Adipocyte (in vitro differentiated cells): Measurements from ENCODE around the gene MBOAT2.
"Not testable (repeated sequence)": the region's sequence is repeated elsewhere in the genome, so short reads cannot be mapped to it uniquely, and the experiment has no call there.

Experiments used
- DNase-seq: peaks from one replicate; pipeline ENCODE4 v3.0.0-alpha.2; 2015; ENCODE audit warnings: low read depth
- H3K27me3 ChIP-seq: replicated peaks from 2 replicates; pipeline ENCODE4 v1.7.0; 2013; ENCODE audit warnings: mild to moderate bottlenecking, low read length, moderate library complexity; ENCODE audit not compliant: control insufficient read depth, insufficient read depth
- H3K36me3 ChIP-seq: 2 replicates; pipeline ENCODE4 v1.7.0; 2013; ENCODE audit warnings: low read length, mild to moderate bottlenecking, moderate library complexity; ENCODE audit not compliant: control insufficient read depth, insufficient read depth, severe bottlenecking
- H3K4me1 ChIP-seq: 2 replicates; pipeline ENCODE4 v1.7.0; 2013; ENCODE audit warnings: mild to moderate bottlenecking, low read length, moderate library complexity; ENCODE audit not compliant: control insufficient read depth, insufficient read depth
- H3K4me3 ChIP-seq: 2 replicates; pipeline ENCODE4 v1.7.0; 2013; ENCODE audit warnings: mild to moderate bottlenecking, low read length, moderate library complexity
- H3K9ac ChIP-seq: 2 replicates; pipeline ENCODE4 v1.7.0; 2013; ENCODE audit warnings: mild to moderate bottlenecking, low read length, moderate library complexity
- H3K9me3 ChIP-seq: 2 replicates; pipeline ENCODE4 v1.7.0; 2013; ENCODE audit warnings: mild to moderate bottlenecking, low read length, moderate library complexity; ENCODE audit not compliant: control insufficient read depth

The MBOAT2 gene

DNA sequence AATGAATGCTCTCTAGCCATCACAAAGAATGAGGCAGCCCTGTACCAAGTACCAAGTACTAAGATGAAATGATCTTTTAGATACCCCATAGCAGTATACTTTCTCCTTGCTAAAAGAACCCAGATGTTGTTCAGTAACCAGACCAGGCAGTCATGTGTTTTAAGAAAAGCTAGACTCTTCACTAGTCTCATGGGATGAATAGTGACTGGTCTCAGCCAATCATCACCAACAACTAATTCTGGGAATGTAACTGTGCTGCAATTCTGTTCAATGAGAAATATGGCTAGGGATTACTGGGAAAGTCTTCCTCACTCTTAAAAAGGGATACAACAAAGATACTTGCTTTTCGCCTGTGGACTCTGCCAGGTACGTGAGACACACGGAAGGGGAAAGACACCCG lies 29.5 kb downstream of the MBOAT2 start:
- Histone ChIP-seq H3K36me3 (no peaks in the 10 kb centered on the region), H3K4me1 (peaks cover 4% of the 10 kb centered on the region), H3K9ac (no peak overlapping the region), H3K4me3 (no peak overlapping the region), H3K9me3 (no peaks in the 10 kb centered on the region), H3K27me3 (no peaks in the 10 kb centered on the region)
- DNase-seq, result no peak

DNA sequence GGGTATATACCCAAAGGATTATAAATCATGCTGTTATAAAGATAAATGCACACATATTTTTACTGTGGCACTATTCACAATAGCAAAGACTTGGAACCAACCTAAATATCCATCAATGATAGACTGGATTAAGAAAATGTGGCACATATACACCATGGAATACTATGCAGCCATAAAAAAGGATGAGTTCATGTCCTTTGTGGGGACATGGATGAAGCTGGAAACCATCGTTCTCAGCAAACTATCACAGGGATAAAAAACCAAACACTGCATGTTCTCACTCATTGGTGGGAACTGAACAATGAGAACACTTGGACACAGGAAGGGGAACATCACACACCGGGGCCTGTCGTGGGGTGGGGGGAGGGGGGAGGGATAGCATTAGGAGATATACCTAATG lies 30.5 kb downstream of the MBOAT2 start:
- H3K4me3 ChIP-seq, DNase-seq, H3K9me3 ChIP-seq, H3K27me3 ChIP-seq, H3K4me1 ChIP-seq, H3K9ac ChIP-seq, H3K36me3 ChIP-seq: not testable (repeated sequence)

DNA sequence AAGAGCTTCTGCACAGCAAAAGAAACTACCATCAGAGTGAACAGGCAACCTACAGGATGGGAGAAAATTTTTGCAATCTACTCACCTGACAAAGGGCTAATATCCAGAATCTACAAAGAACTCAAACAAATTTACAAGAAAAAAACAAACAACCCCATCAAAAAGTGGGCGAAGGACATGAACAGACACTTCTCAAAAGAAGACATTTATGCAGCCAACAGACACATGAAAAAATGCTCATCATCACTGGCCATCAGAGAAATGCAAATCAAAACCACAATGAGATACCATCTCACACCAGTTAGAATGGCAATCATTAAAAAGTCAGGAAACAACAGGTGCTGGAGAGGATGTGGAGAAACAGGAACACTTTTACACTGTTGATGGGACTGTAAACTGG lies 30.9 kb downstream of the MBOAT2 start:
- not testable (repeated sequence) for H3K4me3 ChIP-seq, H3K27me3 ChIP-seq, H3K4me1 ChIP-seq, H3K9ac ChIP-seq, H3K9me3 ChIP-seq, DNase-seq, H3K36me3 ChIP-seq

GRCh38 chr2:8969348-8969747 lies 34.1 kb downstream of the MBOAT2 start:
- H3K9ac ChIP-seq, H3K36me3 ChIP-seq, DNase-seq, H3K27me3 ChIP-seq, H3K4me3 ChIP-seq, H3K9me3 ChIP-seq: not testable (repeated sequence)
- H3K4me1 ChIP-seq, result peaks cover 14% of the 10 kb centered on the region

DNA sequence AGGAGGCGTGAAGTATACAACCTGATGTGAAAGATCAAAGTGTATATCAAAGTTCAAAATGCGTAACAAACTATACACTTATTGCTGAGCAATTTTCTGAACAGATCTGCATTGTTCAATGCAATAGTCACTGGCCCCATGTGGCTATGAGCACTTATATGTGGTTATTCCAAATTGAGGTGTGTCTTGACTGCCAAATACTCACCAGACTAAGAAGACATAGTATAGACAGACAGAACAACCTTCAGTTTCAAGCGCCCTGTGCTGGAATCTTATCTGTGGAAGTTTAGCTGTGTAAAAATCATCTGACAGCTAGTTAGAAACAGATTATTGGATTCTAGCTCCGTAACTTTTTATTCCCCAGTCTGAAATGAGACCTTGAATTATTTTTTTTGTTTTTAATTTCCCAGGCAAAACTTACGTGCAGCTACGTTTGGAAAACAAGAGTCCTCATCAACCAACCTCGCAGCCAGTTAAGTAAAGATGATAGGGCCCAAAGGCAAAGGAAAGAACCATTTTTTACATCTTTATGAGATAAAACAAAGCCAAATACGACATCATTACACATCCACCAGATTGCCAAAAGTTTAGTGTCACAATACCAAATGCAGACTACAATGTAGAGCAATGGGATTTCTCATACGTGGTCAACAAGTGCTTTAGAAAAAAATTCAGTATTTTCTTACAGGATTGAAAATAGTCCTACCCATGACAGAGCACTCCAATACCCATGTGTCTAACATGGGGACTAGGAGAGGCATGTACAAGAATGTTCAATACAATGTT lies 37.2 kb downstream of the MBOAT2 start:
- DNase-seq, result no peak
- peaks cover 10% of the 10 kb centered on the region for H3K4me1 ChIP-seq

DNA sequence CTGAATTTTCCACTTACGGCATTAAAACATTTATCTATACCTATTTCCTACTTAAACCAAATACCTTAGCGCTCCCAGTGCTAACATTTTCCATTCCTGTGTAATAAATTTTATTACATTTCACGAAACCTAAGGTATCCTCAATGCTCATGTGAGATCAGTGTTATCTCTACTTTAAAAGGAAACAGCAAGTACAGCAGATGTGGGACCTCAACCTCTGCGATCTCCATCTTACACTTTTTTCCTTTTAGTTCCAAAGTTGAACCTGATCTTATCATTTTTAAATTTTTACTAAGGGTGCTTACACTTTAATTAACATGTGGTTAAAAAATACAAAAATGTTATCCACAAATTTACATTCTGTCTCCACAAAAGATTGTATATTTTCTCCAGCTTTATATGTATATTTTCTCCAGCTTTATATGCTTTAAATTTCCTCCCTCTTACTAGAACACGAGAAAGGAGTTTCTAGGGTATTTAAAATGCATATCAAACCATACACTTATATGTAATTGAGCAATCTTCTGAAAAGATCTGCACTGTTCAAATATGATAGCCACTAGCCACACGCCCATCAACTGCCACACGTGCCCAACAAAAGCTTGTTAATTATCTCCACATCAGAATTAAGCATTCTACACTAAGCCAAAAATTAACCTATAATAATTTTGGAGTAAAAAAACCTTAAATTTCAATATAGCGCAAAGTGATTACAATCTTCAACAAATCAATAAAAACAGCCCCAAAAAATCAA lies 38.1 kb downstream of the MBOAT2 start:
- no peaks in the 10 kb centered on the region for H3K36me3 ChIP-seq
- peaks cover 10% of the 10 kb centered on the region for H3K4me1 ChIP-seq
- H3K27me3 ChIP-seq, result no peaks in the 10 kb centered on the region
- H3K9ac ChIP-seq, result no peak overlapping the region
- DNase-seq, result no peak
- no peaks in the 10 kb centered on the region for H3K9me3 ChIP-seq
- no peak overlapping the region for H3K4me3 ChIP-seq

More for the DNA sequence above, 37.2 kb downstream of the MBOAT2 start:
- H3K9me3 ChIP-seq, result no peaks in the 10 kb centered on the region
- H3K9ac ChIP-seq, result peak overlapping the region; percentile 19
- H3K27me3 ChIP-seq, result no peaks in the 10 kb centered on the region
- no peaks in the 10 kb centered on the region for H3K36me3 ChIP-seq
- peak overlapping the region; percentile 42 for H3K4me3 ChIP-seq

- H3K36me3 ChIP-seq, result no peaks in the 10 kb centered on the region
- H3K4me3 ChIP-seq, result no peak overlapping the region
Observed at GRCh38 chr2:8962890-8963289, 40.6 kb downstream of the MBOAT2 start.

DNA sequence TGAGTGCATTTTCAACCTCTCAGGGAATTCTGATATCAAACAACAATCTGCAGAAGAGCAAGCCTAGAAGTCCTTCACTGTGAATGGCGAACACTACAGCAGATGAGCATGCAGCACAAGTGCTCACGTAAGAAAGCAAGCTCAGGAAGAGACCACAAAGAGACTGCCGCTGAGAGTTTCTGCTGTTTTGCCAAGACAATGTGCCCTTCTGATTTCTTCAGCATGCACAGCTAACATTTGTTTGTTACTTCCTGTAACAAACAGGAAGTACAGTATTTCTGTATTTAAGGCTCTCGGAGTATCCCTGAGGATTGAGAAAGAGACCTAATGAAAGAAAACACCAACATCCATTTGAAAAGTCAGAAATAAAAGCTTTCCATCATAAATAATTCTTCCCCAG lies 45.9 kb downstream of the MBOAT2 start:
- Histone ChIP-seq H3K27me3 (no peaks in the 10 kb centered on the region), H3K36me3 (no peaks in the 10 kb centered on the region), H3K4me1 (no peaks in the 10 kb centered on the region), H3K4me3 (no peak overlapping the region), H3K9ac (no peak overlapping the region), H3K9me3 (peaks cover 12% of the 10 kb centered on the region)
- DNase-seq, result no peak

More at GRCh38 chr2:8962890-8963289, 40.6 kb downstream of the MBOAT2 start:
- Histone ChIP-seq H3K27me3 (no peaks in the 10 kb centered on the region), H3K4me1 (peaks cover 10% of the 10 kb centered on the region), H3K9ac (no peak overlapping the region), H3K9me3 (no peaks in the 10 kb centered on the region)
- no peak for DNase-seq

DNA sequence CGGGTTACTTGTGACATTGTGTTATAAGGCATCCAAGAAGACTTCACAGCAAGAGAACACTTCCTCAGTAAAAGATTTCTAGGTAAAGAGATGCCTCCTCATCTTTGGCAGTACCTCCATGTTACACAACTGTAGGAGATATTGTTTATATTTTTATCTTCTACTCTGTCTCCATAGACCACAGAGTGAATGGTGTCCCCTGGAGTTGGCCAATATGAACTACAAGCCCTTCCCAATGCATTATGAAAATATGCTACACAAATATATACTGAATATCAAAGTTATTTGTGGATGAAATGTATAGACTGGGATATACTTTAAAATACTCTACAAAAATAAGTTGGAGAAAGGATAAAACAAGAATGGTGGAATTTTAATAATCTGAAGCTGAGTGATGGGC lies 46.7 kb downstream of the MBOAT2 start:
- H3K9me3 ChIP-seq, result peaks cover 12% of the 10 kb centered on the region
- H3K9ac ChIP-seq, result no peak overlapping the region

GRCh38 chr2:8954990-8955389 lies 48.5 kb downstream of the MBOAT2 start:
- Histone ChIP-seq H3K36me3 (no peaks in the 10 kb centered on the region), H3K9ac (no peak overlapping the region), H3K9me3 (peaks cover 12% of the 10 kb centered on the region), H3K4me1 (no peaks in the 10 kb centered on the region), H3K4me3 (no peak overlapping the region), H3K27me3 (no peaks in the 10 kb centered on the region)
- DNase-seq, result no peak

More for the DNA sequence above, 46.7 kb downstream of the MBOAT2 start:
- no peaks in the 10 kb centered on the region for H3K4me1 ChIP-seq
- no peaks in the 10 kb centered on the region for H3K27me3 ChIP-seq
- H3K4me3 ChIP-seq, result no peak overlapping the region
- DNase-seq, result no peak
- no peaks in the 10 kb centered on the region for H3K36me3 ChIP-seq

- Histone ChIP-seq H3K27me3 (no peaks in the 10 kb centered on the region), H3K9ac (no peak overlapping the region), H3K9me3 (peaks cover 12% of the 10 kb centered on the region), H3K36me3 (no peaks in the 10 kb centered on the region), H3K4me3 (no peak overlapping the region), H3K4me1 (no peaks in the 10 kb centered on the region)
- DNase-seq, result no peak
Observed at GRCh38 chr2:8953525-8953924, 50.0 kb downstream of the MBOAT2 start.
